Osteoblast (primary cell): ENCODE data around the gene PLBD2. TPM values are rescaled to one million over a fixed set of nuclear protein-coding genes. Genes with fewer than 3 reads are reported as not detected.

Source experiments
- DNase-seq: peaks from one replicate; pipeline ENCODE4 v3.0.0; 2011; ENCODE audit warnings: low spot score, mixed read lengths; ENCODE audit not compliant: insufficient read length; ENCODE audit errors: missing footprints
- H2AFZ ChIP-seq: 2 replicates; pipeline ENCODE4 v1.6.0; 2011; ENCODE audit warnings: mild to moderate bottlenecking, low read length
- H3K27ac ChIP-seq: 2 replicates; pipeline ENCODE4 v1.5.1; 2011; ENCODE audit warnings: mild to moderate bottlenecking, low read depth, low read length, moderate library complexity
- H3K27me3 ChIP-seq: 2 replicates; pipeline ENCODE4 v1.6.0; 2012; ENCODE audit warnings: mild to moderate bottlenecking, control low read depth, inconsistent platforms, low read length, moderate library complexity; ENCODE audit not compliant: insufficient read depth
- H3K36me3 ChIP-seq: 2 replicates; pipeline ENCODE4 v1.5.1; 2011; ENCODE audit warnings: mild to moderate bottlenecking, low read length, control low read depth, moderate library complexity; ENCODE audit not compliant: insufficient read depth
- H3K4me1 ChIP-seq: 2 replicates; pipeline ENCODE4 v1.5.1; 2011; ENCODE audit warnings: mild to moderate bottlenecking, low read length, control low read depth, moderate library complexity; ENCODE audit not compliant: insufficient read depth
- H3K4me2 ChIP-seq: 2 replicates; pipeline ENCODE4 v1.6.0; 2011; ENCODE audit warnings: mild to moderate bottlenecking, low read length; ENCODE audit not compliant: insufficient read depth
- H3K4me3 ChIP-seq: fragments of 200-600 bp; sonication (generic); 3 replicates; pipeline ENCODE4 v1.5.1; 2012; ENCODE audit warnings: mild to moderate bottlenecking, low read length, inconsistent platforms; ENCODE audit not compliant: insufficient read depth
- H3K79me2 ChIP-seq: 2 replicates; pipeline ENCODE4 v1.6.0; 2012; ENCODE audit warnings: mild to moderate bottlenecking, low read length, control low read depth, inconsistent platforms; ENCODE audit not compliant: insufficient read depth
- H3K9me3 ChIP-seq: 2 replicates; pipeline ENCODE4 v1.5.1; 2011; ENCODE audit warnings: low read depth, low read length, control low read depth
- H4K20me1 ChIP-seq: 2 replicates; pipeline ENCODE4 v1.6.0; 2012; ENCODE audit warnings: mild to moderate bottlenecking, low read length, control low read depth; ENCODE audit not compliant: insufficient read depth
- CTCF ChIP-seq: IDR thresholded peaks from 2 replicates; pipeline ENCODE4 v1.5.1; 2011; ENCODE audit warnings: mild to moderate bottlenecking, low read depth, low read length, moderate library complexity; ENCODE audit errors: extremely low read depth
- total RNA-seq: library from RNA; depleted of rRNA; stranded (reverse); fragments of >200 nt; gene quantifications from 2 replicates; pipeline ENCODE4 v1.2.3, GENCODE V29; 2012

PLBD2 gene
- total RNA-seq, 1 donor = 69.1 TPM

GRCh38 chr12:113315358-113315757 is 43.0 kb upstream of the PLBD2 start:
- Histone ChIP-seq H3K4me3 (no peak overlapping the region), H3K27ac (no peak overlapping the region), H2AFZ (no peak overlapping the region), H3K79me2 (no peaks in the 10 kb centered on the region), H4K20me1 (no peaks in the 10 kb centered on the region), H3K9me3 (no peaks in the 10 kb centered on the region), H3K27me3 (no peaks in the 10 kb centered on the region), H3K36me3 (peaks cover 10% of the 10 kb centered on the region), H3K4me2 (no peak overlapping the region), H3K4me1 (no peaks in the 10 kb centered on the region)
- no peak for TF ChIP-seq CTCF
- DNase-seq = no peak

GRCh38 chr12:113316155-113316554 is 42.2 kb upstream of the PLBD2 start:
- Histone ChIP-seq H3K36me3 (peaks cover 12% of the 10 kb centered on the region), H3K27me3 (no peaks in the 10 kb centered on the region), H3K27ac (no peak overlapping the region), H2AFZ (no peak overlapping the region), H3K9me3 (no peaks in the 10 kb centered on the region), H4K20me1 (no peaks in the 10 kb centered on the region), H3K4me3 (no peak overlapping the region), H3K4me1 (no peaks in the 10 kb centered on the region), H3K4me2 (no peak overlapping the region), H3K79me2 (no peaks in the 10 kb centered on the region)
- no peak for TF ChIP-seq CTCF
- DNase-seq = no peak

GRCh38 chr12:113317122-113317521 is 41.3 kb upstream of the PLBD2 start:
- peaks cover 2% of the 10 kb centered on the region for H3K4me1 ChIP-seq
- no peak overlapping the region for H3K4me2 ChIP-seq
- H4K20me1 ChIP-seq = no peaks in the 10 kb centered on the region
- no peak overlapping the region for H3K4me3 ChIP-seq
- no peak overlapping the region for H3K27ac ChIP-seq
- H3K79me2 ChIP-seq = no peaks in the 10 kb centered on the region
- H3K27me3 ChIP-seq = no peaks in the 10 kb centered on the region
- TF ChIP-seq CTCF = no peak
- no peaks in the 10 kb centered on the region for H3K9me3 ChIP-seq
- DNase-seq = no peak
- H3K36me3 ChIP-seq = peaks cover 13% of the 10 kb centered on the region
- no peak overlapping the region for H2AFZ ChIP-seq

GRCh38 chr12:113318046-113318656 is 40.2 kb upstream of the PLBD2 start:
- H3K79me2 ChIP-seq = no peaks in the 10 kb centered on the region
- no peaks in the 10 kb centered on the region for H4K20me1 ChIP-seq
- H2AFZ ChIP-seq = no peak overlapping the region
- no peak for DNase-seq
- no peaks in the 10 kb centered on the region for H3K27me3 ChIP-seq
- no peak overlapping the region for H3K27ac ChIP-seq
- no peak overlapping the region for H3K4me2 ChIP-seq
- no peaks in the 10 kb centered on the region for H3K9me3 ChIP-seq
- peaks cover 7% of the 10 kb centered on the region for H3K4me1 ChIP-seq
- no peak overlapping the region for H3K4me3 ChIP-seq
- H3K36me3 ChIP-seq = peaks cover 13% of the 10 kb centered on the region
- TF ChIP-seq CTCF = no peak
